Kidney capillary endothelial cell (primary cell): Measurements from ENCODE around the gene AHR.

Source experiments
- DNase-seq: peaks from one replicate; pipeline ENCODE4 v3.0.0-alpha.2; 2018; ENCODE audit warnings: low spot score

AHR gene

DNA sequence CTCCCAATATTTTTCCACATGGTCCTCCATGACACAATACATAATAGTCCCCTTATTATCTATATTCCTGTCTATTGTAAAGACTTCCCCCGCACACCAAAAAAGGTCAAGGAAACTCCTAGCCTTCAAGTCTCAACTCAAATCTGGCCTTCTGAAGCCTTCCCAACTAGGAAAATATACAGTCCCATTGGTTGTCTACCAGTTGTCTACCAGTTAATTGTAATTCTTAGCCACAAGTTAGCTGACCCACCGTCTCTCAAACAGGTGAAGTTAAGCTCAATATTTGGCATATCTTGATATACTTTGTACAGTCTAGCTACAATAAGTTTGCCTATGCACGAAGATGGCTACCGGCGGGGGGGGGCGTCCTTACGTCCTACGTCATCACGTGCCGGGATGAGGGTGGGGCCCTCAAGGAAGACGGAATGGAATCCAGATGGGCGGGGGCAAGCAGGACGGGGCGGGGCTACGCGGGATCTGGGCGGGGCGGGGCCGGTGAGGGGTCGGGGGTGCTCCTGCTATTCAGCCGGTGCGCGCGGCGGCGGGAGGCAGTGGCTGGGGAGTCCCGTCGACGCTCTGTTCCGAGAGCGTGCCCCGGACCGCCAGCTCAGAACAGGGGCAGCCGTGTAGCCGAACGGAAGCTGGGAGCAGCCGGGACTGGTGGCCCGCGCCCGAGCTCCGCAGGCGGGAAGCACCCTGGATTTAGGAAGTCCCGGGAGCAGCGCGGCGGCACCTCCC, at the start of gene AHR:
Gene AHR (plus strand): TSS at position 551 of the 738 bp plus-strand sequence. CDS start 613 bp downstream, outside the sequence.
- DNase-seq: peak; percentile 87

DNA sequence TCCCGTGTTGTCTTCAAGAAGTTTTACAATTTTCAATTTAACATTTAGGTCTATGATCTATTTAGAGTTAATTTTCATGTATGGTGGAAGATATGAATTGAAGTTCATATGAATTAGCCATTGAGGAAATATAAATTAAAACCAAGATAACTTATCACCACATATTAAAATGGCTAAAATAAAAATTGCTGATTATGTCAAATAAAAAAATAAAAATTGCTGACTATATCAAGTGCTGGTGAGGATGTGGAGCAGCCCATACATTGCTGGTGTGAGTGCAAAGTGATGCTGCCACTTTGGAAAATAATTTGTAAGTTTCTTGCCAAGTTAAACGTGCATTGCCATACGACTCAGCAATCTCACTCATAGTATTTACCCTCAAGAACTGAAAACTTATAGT, 44.6 kb upstream of the AHR start:
- no peak for DNase-seq

DNA sequence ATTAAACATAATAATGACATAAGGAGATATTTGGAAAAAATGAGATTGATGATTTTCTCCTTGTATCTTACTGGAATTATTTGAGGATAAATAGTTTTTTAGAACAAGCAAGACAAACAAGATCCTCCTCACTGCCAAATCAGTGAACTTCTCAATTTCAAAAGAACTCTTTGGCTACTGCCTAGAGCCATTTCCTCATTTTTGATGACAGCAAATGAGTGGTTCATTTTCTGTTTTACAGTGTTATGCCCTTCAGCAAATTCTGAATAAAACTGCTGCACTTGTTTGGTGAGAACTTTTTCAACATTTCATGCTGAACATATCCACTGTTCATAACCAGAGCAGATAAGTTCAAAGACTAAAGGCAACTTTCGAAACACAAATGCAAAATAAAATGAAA, 42.5 kb upstream of the AHR start:
- DNase-seq: no peak

DNA sequence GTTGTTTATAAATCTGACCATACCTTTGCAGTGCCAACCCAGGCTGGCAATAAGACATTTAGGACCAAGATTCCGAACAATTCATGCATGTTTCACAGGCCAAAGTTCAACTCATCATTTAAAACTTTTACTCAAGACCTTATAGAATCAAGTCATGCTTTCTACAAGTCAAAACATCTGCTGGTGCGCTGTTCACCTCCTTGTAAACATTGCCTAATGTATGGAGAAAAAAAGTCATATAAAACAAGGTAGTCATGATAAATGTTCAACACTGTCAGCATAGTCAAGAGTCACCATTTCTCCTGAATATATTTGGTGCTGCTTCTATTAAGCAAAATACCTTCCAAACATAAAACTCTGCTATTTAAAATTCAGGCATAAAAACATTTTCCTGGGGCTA, 42.1 kb upstream of the AHR start:
- no peak for DNase-seq

DNA sequence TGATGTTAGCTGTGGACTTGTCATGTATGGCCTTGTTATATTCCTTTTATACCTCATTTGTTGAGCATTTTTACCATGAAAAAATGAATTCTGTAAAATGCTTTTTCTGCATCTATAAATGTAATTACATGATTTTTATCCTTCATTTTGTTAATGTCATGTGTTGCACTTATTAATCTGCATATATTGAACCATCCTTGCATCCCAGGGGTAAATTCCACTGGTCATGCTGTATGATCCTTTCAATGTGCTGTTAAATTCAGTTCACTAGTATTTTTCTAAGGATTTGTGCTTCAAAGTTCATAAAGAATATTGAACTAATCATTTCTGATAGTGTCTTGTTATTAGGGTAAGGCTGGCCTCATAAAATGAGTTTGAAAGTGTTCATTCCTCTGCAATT, 31.9 kb upstream of the AHR start:
- DNase-seq: no peak

DNA sequence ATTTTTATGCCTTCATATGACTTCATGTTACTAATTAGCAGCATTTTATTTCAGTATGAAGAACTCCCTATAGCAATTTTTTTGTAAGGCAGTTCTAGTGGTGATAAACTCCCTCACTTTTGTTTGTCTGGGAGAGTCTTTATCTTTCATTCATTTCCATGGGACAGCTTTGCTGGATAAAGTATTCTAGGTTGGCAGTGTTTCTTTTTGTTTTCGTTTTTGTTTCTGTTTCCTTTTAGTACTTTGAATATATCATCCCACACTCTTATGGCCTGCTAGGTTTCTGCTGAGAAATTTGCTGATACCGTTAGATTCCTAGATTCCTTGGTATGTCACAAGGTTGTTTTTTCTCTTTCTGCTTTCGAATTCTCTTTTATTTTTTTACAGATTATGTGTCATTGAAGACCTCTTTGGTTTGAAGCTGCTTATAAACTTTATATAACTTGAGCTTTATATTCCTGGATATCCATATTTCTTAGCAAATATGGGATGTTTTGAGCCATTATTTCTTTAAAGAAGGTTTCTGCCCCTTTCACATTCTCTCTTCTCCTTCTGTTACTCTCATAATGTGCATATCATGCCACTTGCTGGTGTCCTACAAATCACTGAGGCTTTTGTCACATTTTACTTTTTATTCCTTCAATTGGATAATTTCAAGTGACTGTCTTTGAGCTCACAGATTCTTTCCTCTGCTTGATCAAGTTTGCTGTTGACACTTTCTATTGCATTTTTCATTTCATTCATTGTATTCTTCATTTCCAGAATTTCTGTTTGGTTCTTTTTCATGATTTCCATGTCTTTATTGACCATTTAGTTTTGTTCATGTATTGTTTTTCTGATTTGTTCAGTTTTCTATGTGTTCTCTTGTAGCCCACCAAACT, 28.9 kb upstream of the AHR start:
- DNase-seq: no peak

DNA sequence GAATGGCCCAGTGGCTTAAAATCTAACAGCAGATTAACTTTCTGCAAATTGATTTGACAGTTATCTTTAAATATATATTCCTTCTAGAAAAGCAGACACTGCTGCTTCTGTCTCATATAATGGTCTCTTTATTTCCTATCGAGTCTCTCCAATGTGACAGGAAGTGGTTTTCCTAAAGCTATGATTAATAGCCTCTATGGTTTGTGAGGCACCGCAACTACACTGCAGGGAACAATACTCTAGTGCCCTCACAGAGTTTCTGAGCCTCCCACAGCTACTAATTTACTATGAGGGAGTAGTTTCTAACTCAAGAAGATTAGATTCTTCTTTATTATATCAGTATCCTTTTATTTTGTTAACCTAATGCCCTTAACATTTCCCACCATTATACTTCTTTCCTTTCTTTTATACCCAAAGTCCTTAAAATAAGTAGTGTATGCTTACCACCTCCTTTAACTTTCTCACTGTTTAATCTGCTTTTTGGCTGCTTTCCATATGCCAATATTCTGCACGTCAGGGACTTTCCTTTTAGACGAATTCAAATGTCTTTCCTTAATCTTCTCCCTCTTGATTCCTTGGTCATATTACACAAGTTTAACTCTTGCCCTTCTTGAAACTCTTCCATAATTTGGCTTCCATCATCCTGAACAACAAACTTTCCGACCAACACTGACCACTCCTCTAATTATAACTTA, 23.8 kb upstream of the AHR start:
- peak; percentile 41 for DNase-seq

DNA sequence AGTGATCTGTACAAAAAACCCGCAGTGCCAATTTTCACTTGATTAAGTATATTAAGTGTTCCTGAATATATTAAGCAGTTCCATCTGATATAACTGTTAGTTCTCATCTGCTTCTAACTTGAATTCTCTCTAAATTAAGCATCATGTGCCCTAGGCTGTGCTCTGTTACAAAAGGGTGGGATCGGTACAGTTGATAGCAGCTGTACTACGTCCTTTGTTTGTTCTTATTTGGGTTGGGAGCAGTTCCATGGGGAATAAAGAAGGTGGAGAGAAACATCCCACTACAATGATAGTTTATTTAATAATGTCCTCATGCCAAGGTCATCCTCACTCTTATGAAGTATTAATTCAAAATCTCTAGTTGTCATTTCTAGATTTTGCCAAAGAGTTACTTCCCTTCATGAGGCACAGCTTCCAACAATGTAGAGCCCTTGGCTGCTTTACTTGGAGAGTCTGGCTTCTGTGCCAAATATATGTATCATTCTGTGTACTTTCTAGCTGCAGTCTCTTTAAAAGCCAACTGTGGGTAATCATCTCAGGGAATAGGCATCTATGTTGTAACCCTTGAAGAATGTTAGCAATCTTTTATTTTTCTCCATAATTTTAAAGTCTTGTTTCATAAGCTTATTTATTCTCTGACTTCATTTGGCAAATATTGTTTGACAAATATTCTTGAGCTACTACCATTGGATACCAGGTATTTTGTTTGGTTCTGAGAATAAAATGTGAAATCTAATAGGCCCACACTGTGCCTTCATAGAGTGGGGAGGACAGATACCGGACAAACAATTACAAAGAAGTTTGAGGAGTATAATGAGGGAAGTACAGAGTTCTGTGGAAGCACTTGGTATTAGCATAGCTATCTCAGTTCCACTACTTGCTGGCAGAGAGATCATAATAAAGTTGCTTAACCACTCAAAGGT, 22.4 kb upstream of the AHR start:
- no peak for DNase-seq

DNA sequence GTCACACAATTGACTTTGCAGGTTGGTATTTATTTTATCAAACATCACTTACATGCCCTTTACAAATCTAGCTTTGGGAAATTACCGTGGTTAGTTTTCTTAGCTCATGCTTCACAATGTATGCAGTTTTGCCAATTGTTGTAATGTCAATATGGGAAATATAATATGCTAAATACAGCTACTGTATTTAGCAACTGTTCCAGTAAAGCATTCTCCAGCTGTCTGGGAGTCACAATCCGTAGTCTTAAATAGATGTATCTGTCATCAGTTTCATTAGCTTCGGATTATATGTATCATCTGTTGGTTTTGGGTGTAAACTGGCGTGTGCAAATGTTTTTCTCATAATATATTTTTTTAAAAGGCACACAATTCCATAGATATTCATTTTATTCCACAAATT, 19.4 kb upstream of the AHR start:
- no peak for DNase-seq

DNA sequence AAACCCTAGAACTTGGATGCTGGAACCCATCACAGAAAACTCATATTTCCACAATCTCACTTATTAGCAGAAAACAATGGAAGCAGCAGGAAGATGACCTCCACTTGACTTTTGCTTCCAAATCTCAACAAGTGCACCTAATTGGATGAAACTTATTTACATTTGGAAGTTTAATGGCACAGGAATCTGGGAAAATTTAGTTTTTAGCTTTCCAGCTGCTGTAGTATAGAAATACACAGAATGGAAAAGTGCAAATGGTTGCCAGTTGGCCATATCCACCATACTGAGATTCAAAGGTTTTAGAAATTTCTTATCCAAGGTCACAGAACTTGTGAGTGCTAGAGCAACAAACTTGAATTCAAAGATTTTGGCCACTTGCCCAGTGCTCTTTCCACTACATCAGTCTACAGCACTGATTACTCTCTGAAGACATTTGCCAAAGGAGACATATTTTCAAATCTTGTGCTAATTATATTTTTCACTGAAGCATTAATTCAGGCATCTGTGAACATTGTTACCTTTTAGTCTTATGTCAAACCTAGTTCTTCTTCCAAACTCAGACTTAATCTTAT, 9.3 kb upstream of the AHR start:
- no peak for DNase-seq

DNA sequence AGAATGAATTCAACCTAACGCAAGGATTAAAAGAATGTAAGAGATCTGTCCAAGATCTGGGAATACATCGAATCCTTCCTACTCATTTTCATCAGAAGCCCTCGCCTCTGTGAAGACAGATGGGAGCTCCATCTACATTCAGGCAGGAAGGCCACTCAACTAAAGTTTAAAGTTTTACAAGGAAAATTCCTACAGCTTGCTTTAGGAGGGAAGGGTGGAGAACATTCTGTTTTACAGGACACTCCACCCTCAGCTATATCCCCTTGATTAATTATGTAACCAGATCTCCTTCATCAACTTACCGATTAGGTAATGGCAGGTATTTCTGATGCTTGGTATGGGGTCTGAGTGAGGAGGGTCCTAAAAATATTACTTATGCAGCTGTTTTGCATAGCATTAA, 5.6 kb upstream of the AHR start:
- no peak for DNase-seq

DNA sequence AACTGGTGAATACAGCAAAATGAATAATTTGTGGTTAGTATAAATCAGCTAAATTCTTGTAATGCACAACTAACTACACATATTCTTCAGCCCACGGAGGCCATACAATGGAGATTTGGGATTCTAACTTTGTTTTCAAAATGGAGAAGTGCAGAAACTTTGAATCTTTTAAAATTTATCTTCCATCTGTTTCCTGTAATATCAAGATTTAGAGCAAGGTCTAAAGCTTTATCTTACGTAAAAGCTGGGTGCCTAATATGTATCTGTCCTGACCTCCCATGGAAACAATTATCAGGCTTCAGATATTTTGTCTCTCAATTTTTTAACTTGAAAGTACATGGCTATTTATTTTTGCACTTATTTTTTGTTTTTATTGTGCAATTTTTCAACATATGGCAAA, 5.0 kb upstream of the AHR start:
- DNase-seq: no peak

DNA sequence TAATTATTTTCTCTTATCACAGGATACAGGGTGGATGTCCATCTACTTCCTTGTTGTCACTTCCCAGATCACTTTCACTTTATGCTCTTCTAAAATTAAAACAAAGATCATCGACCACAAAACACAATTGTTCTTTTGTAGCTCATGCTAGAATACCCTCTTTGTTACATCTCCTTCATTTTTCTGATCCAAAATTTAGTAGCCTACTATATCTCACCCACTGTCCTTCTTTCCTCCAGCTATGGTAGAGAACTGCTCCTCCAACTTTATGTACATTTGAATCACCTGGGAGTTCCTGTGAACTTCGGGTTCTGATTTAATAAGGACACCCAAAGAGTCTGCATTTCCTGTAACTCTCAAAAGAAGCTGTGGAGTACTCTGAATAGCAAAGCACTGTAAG, 1.2 kb upstream of the AHR start:
- no peak for DNase-seq

DNA sequence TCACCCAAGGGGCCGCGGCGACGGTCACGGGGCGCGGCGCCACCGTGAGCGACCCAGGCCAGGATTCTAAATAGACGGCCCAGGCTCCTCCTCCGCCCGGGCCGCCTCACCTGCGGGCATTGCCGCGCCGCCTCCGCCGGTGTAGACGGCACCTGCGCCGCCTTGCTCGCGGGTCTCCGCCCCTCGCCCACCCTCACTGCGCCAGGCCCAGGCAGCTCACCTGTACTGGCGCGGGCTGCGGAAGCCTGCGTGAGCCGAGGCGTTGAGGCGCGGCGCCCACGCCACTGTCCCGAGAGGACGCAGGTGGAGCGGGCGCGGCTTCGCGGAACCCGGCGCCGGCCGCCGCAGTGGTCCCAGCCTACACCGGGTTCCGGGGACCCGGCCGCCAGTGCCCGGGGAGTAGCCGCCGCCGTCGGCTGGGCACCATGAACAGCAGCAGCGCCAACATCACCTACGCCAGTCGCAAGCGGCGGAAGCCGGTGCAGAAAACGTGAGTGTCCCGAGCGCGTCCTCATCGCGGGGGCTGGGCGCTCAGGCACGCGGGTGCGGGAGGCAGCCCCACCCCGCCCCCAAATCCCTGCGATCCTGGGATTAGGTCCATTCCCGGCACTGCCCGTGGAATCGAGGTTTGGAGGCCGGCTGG, 509 bp downstream of the AHR start:
- no peak for DNase-seq

DNA sequence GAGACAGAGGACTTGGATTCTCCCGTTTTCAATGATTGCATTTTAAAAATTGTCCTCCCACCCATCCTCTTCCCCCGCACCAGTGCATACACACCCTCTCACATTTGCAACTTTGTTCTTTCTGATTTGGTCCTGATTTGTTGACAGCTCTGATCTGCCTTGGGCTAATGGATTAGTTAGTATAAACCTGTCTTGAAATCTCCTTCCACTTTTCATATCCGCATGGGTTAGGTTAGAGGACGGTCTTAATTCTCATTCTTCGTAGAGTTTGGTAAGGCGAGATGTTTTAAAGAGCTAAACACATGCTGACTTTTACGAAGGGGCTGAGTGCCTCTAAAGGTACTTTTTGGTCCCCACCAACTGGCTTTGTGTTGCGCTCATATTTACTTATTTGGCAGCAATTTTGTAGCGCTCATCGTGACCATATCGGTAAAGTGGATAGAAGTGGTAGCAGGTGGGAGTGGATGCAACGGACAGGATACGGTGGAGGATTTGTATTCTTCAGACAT, 1.1 kb downstream of the AHR start:
- DNase-seq: peak; percentile 30

DNA sequence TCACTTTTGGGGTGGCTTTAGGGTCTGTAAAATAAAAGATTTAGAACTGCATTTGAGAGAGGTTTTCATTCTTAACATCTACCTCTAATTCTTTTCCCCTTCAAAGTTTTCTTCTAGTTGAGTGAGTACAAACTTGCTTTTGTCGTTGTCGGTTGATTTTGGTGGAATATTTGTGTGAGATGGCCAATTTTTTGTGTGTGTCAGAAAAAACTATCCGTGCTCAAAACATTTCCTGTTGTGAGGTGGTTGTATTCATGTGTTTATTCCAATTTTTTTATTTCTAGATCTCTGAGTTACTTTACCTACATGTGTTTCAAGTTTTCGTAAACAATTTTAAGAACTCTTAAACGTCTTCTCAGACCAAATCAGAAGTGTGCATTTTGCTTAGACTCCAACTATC, 1.6 kb downstream of the AHR start:
- DNase-seq: no peak

DNA sequence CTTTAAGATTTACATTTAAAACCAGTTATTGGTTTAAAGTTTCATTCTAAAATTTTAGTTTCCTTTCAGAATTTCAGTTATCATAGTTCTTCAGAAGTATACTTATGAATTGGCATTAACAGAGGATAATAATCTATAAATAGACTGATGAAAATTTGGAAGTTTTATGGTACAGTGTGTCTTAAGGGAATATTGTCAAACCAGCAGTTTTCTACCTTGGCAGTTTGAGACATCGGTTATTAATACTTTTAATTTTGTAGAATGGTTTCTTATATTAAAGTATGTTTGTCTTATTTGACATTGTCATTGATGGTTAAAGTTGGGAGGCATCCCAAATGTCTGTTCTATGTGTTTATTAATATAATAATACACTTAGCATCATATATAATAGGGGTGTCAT, 2.0 kb downstream of the AHR start:
- no peak for DNase-seq

DNA sequence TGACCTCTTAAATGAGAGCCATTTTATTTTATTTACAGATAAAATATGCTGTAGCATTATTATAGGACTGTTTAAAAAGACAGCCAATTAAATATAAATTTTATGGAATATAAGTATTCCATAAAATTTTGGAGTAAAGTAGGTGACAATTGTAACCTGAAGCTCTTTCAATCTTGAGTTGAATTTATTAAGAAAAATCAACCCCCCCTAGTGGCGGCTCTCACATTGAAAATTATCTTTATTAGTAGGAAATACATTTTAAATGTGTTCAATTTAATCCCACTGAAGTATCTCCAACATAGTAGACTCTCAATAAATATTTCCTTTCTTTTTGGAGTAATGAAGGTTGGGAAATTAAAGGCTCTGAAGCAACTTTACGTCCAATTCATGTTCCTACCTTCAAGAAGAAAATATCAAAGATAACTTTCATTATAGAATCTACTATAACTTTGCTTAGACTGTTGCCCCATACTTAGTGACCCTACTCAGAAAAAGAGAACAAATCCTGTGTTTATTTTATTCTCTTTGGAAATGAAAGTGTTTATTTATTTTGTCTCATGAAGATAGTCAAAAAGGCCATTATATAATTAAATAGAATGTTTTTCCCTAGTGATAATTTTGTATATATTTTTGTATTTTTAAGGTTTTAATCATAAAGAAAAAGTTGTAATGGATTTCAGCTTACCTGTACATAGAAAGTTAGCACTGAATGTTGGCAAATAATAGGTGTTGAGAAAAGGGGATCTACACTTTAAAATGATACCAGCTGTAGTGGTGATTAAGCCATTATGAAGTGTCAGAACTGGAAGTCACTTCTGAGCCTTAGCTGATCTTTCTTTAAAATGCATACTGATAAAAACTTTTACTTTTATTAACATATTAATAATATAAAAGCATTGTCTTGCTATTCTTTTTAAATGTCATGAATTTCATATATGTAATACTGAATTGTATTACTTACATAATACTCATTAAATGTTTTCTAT, 3.3 kb downstream of the AHR start:
- peak; percentile 60 for DNase-seq

DNA sequence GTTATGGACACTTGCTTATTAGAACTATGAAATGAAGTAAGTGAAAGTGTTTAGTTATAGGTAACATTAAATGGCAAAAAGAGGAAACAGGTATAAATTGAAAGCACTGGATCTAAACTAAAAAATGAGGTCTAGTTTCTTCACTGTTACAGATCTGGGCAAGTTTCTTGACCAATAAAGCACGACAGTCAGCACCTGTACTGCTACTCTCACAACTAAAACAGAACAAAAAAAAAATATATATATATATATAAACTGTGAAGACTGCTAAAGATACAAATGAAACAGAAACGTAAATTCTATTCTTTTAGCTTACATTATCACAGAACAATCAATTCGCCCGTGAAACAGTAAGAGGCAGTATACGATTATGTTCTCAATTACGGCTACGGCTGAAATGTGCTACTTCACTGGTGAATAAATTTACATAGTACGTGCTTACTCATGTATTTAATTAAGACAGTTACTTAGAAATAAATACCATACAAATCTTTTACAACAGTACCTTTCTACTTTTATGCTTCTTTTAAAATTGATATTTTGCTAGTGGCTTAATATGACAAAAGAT, 4.2 kb downstream of the AHR start:
- DNase-seq: peak; percentile 56
